Esophagus muscularis mucosa (tissue), 4 donors: ENCODE measurements around the gene ADRA1B.

ENCODE experiments used
- CTCF ChIP-seq, 3 experiments: fragments of 200-600 bp in 2 of 3; fragments of 450-650 bp in 1 of 3; sonication (generic) in 2 of 3; IDR thresholded peaks; one replicate each; pipeline ENCODE4 v1.5.1; 2017 to 2019; ENCODE audit warnings: antibody characterized with exemption in 3 of 3, mild to moderate bottlenecking in 2 of 3, moderate library complexity in 1 of 3
- EP300 ChIP-seq: sonication (generic); formaldehyde crosslinking; IDR thresholded peaks from one replicate; pipeline ENCODE4 v1.6.1; 2017; ENCODE audit warnings: antibody characterized with exemption
- POLR2A ChIP-seq: fragments of 450-650 bp; IDR thresholded peaks from one replicate; pipeline ENCODE4 v1.6.1; 2017; ENCODE audit warnings: antibody characterized with exemption, moderate library complexity, mild to moderate bottlenecking, low read depth
- POLR2AphosphoS5 ChIP-seq, 2 donors: sonication (generic); formaldehyde crosslinking; IDR thresholded peaks; one replicate each; pipeline ENCODE4 v1.6.1; 2017; ENCODE audit warnings: antibody characterized with exemption in 2 of 2

GRCh38 chr5:159990506-159990905 is 74.2 kb downstream of the ADRA1B start:
- TF ChIP-seq POLR2AphosphoS5 (IDR thresholded peaks at IDR 0.05) (no peak), CTCF (IDR thresholded peaks at IDR 0.05) (no peak), POLR2A (no peak), EP300 (no peak)
